Ovary (tissue), 3 donors: Measurements from ENCODE around the gene WDR83.
A peak's percentile ranks its signal among the peaks of the same experiment; 100 is the strongest.

Experiments
- CTCF ChIP-seq, 3 donors: fragments of 450-650 bp in 2 of 3; fragments of 200-600 bp in 1 of 3; IDR thresholded peaks; one replicate each; pipeline versions ENCODE4 v1.5.1 to v1.8.0; 2016 to 2022; ENCODE audit warnings: antibody characterized with exemption in 3 of 3, mild to moderate bottlenecking in 1 of 3
- EP300 ChIP-seq: sonication (generic); formaldehyde crosslinking; IDR thresholded peaks from one replicate; pipeline ENCODE4 v1.6.1; 2017; ENCODE audit warnings: antibody characterized with exemption
- POLR2A ChIP-seq: fragments of 450-650 bp; IDR thresholded peaks from one replicate; pipeline ENCODE4 v1.6.1; 2017; ENCODE audit warnings: antibody characterized with exemption, mild to moderate bottlenecking, moderate library complexity
- donor health status: DM: no; HTN: no; CAD: no.

GRCh38 chr19:12648088-12648487 is 18.5 kb upstream of the WDR83 start:
- TF ChIP-seq CTCF (IDR thresholded peaks at IDR 0.05) (peak in 2 of 3 donors; percentile 20 to 25), POLR2A (no peak), EP300 (no peak)
